Suprapubic skin (tissue), 3 donors: ENCODE data around the gene SBNO2.

ENCODE experiments used
- EP300 ChIP-seq: sonication (generic); formaldehyde crosslinking; IDR thresholded peaks from one replicate; pipeline ENCODE4 v1.6.1; 2017; ENCODE audit warnings: antibody characterized with exemption
- POLR2A ChIP-seq, 2 donors: fragments of 450-650 bp; IDR thresholded peaks; one replicate each; pipeline ENCODE4 v1.6.1; 2017; ENCODE audit warnings: antibody characterized with exemption in 2 of 2, mild to moderate bottlenecking in 2 of 2, moderate library complexity in 2 of 2
- TF ChIP-seq, protein P1 (sequence below), 2 donors: fragments of 200-600 bp in 1 of 2; fragments of 450-650 bp in 1 of 2; sonication (generic) in 1 of 2; IDR thresholded peaks; one replicate each; pipeline ENCODE4 v1.5.1; 2016 to 2019; ENCODE audit warnings: antibody characterized with exemption in 2 of 2, mild to moderate bottlenecking in 1 of 2, moderate library complexity in 1 of 2

DNA sequence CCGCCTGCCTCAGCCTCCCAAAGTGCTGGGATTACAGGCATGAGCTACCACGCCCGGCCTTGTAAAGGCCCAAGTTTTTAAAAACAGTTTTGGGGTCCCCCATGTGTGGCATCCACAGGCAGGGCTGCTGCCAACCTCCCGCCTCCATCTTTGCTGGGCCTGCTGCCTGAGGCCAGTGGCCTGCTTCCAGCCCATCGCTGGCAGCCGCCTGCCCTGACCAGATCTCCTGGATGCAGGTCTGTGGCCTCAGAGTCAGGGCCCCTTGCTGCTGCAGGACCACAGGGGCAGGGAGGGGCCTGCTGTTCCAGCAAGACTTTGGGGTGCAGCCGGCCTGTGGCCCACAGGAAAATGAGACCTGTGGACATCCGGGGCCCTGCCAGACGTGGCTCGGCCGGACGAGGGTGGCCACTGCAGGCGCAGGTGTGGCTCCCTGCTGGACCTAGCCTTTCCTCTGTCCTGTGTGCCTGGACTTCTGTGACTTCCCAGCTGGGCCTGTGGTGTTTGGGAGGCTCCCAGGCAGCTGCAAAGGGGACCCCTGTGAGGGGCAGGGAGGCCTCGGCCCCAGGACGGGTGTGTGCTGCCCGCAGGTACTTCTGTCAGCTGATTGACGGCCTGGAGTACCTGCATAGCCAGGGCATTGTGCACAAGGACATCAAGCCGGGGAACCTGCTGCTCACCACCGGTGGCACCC lies 45.9 kb upstream of the SBNO2 start:
- TF ChIP-seq, protein P1, sequence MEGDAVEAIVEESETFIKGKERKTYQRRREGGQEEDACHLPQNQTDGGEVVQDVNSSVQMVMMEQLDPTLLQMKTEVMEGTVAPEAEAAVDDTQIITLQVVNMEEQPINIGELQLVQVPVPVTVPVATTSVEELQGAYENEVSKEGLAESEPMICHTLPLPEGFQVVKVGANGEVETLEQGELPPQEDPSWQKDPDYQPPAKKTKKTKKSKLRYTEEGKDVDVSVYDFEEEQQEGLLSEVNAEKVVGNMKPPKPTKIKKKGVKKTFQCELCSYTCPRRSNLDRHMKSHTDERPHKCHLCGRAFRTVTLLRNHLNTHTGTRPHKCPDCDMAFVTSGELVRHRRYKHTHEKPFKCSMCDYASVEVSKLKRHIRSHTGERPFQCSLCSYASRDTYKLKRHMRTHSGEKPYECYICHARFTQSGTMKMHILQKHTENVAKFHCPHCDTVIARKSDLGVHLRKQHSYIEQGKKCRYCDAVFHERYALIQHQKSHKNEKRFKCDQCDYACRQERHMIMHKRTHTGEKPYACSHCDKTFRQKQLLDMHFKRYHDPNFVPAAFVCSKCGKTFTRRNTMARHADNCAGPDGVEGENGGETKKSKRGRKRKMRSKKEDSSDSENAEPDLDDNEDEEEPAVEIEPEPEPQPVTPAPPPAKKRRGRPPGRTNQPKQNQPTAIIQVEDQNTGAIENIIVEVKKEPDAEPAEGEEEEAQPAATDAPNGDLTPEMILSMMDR (IDR thresholded peaks at IDR 0.05), result no peak
- no peak for TF ChIP-seq POLR2A (IDR thresholded peaks at IDR 0.05)
- no peak for TF ChIP-seq EP300
